HG03060 (cell line): Measurements from ENCODE around the gene FMNL3.
"Not testable (repeated sequence)": the region's sequence is repeated elsewhere in the genome, so short reads cannot be mapped to it uniquely, and the experiment has no call there.

Source experiments
- ATAC-seq: cut with Tn5 transposase; IDR thresholded peaks from one replicate; pipeline ENCODE4 v1.9.1; 2021; ENCODE audit warnings: low read depth, moderate number of reproducible peaks; ENCODE audit not compliant: unreplicated experiment

The FMNL3 gene

GRCh38 chr12:49633703-49634345 lies 73.4 kb downstream of the FMNL3 start:
- no peak for ATAC-seq

GRCh38 chr12:49632986-49633702 lies 74.1 kb downstream of the FMNL3 start:
- ATAC-seq: no peak

DNA sequence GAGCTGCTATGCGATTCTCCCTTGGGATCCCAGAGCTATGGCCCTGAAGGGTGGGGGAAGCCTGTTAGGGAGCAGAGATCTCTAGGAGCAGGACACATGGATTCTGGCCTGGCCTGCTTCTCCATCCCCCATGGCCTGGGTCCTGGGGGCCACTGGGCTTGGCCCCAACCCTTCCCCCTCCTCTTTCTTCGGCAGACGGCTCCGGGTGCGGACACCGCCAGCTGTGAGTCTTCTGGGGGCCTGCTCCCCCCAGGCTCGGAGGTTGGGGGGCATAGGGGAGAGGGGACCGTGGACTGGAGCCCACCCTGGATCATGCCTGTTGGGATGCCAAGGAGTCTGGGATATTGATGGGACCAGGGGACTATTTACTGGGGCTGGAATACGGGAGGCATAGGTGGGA lies 74.8 kb downstream of the FMNL3 start:
- ATAC-seq: no peak

- no peak for ATAC-seq
Observed at GRCh38 chr12:49631336-49631907, 75.8 kb downstream of the FMNL3 start.

DNA sequence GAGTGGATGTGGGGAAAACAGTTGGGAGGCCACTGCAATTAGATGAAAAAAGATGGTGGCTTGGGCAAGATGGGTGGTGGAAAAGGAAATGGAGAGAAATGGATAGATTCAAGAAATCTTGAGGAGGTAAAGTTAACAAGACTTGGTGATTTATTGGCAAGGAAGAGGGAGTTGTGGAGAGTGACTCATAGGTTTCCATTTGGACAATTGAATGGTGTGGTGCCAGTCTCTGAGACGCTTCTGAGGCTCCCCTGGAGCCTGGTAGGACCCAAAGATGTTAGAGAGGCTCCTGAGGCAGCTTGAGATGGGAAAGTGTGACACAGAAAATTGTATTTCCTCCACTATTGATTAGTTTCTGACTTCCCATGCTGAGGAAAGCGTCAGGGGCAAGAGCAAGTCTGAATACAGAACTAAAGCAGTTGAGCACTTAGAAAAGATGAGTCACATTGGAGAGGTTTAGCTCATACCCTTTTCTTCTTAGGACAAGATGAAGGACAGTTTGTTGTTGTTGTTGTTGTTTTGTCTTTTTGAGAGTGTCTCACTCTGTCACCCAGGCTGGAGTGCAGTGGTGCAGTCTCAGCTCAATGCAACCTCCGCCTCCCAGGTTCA lies 79.3 kb downstream of the FMNL3 start:
- no peak for ATAC-seq

- no peak for ATAC-seq
Observed at GRCh38 chr12:49626836-49627235, 80.4 kb downstream of the FMNL3 start.

GRCh38 chr12:49626169-49626835 lies 80.9 kb downstream of the FMNL3 start:
- ATAC-seq: no peak

GRCh38 chr12:49624921-49625577 lies 82.2 kb downstream of the FMNL3 start:
- no peak for ATAC-seq

- no peak for ATAC-seq
Observed at GRCh38 chr12:49623142-49623904, 83.9 kb downstream of the FMNL3 start, which contains the start of gene PRPF40B. Gene PRPF40B (plus strand): TSS chr12:49623561. CDS start chr12:49623591, 30 bp downstream.

GRCh38 chr12:49622501-49623141 lies 84.6 kb downstream of the FMNL3 start:
- no peak for ATAC-seq

GRCh38 chr12:49621651-49622500 lies 85.3 kb downstream of the FMNL3 start:
- ATAC-seq: no peak

GRCh38 chr12:49619286-49619685 lies 87.9 kb downstream of the FMNL3 start:
- ATAC-seq: no peak

DNA sequence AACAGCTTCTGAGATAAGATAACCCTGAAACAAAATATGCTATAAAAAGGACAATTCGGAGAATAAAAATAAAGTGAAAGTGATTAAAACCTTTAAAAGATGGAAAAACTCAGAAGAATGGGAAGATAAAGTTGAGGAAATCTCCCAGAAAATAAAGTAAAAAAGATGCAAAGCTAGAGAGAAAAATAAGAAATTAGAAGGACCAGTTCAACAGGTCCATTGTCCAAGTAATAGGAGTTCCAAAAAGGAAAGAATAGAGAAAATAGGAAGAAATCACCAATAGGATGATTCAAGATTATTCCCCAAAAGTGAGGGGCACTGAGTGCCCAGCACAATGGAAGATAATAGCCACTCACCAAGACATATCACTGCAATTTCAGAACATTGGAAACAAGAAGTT lies 88.6 kb downstream of the FMNL3 start:
- ATAC-seq: no peak

GRCh38 chr12:49616533-49617219 lies 90.5 kb downstream of the FMNL3 start:
- ATAC-seq: no peak

DNA sequence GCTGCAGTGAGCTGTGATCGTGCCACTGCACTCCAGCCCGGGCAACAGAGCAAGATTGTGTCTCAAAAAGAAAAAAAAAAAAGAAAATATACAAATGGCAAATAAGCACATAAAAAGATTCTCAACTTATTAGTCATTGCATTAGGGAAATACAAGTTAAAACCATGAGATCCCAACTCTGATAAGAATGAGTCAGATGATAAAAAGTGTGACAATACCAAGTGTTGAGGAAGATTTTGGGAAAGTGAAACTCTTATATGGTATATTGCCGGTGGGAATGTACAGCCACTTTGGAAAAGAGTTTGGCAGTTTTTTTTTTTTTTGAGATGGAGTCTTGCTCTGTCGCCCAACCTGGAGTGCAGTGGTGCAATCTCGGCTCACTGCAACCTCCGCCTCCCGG lies 91.5 kb downstream of the FMNL3 start:
- no peak for ATAC-seq

- no peak for ATAC-seq
Observed at GRCh38 chr12:49612210-49612609, 95.0 kb downstream of the FMNL3 start.

- not testable (repeated sequence) for ATAC-seq
Observed at GRCh38 chr12:49610785-49611184, 96.4 kb downstream of the FMNL3 start.

DNA sequence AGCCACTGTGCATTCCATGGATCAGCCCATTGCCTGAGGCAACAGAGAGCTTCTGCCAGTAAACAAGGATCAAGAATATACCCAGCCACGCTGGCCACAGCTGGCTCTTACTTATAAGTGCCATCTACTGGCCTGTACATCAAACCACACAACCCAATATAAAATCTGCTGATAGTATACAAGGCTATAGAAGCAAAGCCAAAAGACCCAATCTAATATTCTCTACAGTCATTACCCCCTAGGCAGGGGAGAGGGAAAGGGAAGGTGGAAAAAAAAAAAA lies 97.4 kb downstream of the FMNL3 start:
- ATAC-seq: no peak
